HG02840 (cell line): ENCODE results near the gene DGKZ.
"Not testable (repeated sequence)": the region's sequence is repeated elsewhere in the genome, so short reads cannot be mapped to it uniquely, and the experiment has no call there.

Source experiments
- ATAC-seq: cut with Tn5 transposase; IDR thresholded peaks from one replicate; pipeline ENCODE4 v1.9.1; 2021; ENCODE audit warnings: mild to moderate bottlenecking, moderate library complexity, moderate number of reproducible peaks; ENCODE audit not compliant: unreplicated experiment, low FRiP score

Gene DGKZ

DNA sequence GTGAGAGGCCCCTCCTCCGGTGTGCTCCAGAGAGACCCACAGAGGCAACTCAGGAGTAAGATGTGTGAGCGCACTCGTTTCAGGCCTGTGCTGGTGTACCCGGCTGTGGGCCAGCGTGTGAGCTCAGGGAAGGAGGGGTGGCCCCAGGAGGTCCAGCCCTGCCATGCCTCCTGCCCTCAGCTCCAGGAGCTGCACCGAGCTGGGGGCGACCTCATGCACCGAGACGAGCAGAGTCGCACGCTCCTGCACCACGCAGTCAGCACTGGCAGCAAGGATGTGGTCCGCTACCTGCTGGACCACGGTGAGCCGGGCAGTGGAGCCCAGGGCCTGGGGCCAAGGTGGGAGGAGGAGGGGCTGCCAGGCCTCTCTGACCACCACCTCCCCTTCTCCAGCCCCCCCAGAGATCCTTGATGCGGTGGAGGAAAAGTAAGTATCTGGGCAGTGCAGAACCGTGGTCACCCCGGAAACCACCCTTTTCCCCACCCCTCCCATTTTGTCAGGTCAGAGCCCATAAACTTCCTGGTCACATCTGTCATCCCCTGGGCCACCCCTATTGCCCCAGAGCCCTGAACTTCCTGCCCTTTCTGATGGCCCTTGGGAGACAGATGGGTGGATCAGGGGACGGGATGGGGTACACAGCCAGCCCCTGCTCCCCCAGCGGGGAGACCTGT is 31.7 kb downstream of the DGKZ start:
- no peak for ATAC-seq

DNA sequence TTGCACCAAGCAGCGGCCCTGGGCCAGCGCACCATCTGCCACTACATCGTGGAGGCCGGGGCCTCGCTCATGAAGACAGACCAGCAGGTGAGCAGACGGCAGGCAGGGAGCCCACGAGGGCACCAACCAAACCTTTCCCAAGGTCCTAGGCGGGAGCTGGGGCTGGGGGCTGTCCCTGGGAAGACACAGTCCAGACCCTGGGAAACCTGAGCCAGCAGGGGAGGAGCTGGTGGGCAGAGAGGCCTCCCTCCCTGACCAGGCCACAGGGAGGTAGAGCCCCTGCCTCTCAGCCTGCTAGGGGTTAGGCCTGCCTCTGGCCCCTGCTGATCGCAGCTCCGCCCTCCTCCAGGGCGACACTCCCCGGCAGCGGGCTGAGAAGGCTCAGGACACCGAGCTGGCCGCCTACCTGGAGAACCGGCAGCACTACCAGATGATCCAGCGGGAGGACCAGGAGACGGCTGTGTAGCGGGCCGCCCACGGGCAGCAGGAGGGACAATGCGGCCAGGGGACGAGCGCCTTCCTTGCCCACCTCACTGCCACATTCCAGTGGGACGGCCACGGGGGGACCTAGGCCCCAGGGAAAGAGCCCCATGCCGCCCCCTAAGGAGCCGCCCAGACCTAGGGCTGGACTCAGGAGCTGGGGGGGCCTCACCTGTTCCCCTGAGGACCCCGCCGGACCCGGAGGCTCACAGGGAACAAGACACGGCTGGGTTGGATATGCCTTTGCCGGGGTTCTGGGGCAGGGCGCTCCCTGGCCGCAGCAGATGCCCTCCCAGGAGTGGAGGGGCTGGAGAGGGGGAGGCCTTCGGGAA is 32.4 kb downstream of the DGKZ start:
- ATAC-seq = not testable (repeated sequence)

DNA sequence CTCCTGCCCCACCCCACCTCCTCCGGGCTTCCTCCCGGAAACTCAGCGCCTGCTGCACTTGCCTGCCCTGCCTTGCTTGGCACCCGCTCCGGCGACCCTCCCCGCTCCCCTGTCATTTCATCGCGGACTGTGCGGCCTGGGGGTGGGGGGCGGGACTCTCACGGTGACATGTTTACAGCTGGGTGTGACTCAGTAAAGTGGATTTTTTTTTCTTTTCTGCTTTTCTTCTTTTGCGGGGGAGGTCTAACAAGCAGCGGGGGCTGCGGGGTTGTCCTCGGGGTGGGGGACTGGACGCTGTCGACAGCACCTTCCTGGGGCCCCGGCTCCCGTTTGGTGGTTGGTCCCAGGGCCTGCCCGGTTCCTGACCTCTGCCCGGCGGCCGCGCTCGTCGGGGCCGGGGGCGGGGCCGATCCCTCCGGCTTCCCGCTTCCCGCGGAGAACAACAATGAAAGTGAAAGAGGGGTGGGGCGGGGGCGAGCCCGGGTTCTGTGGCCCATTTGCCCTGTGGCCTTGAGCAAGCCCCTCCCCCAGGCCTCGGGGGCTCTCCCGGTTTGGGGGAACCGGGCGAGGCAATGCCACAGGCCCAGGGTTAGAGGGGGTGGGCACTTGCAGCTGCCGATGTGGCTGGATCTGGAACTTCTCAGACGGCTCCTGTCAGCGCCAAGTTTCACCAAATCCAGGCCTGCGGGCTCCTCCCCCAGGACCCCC is 33.2 kb downstream of the DGKZ start:
- ATAC-seq = no peak

DNA sequence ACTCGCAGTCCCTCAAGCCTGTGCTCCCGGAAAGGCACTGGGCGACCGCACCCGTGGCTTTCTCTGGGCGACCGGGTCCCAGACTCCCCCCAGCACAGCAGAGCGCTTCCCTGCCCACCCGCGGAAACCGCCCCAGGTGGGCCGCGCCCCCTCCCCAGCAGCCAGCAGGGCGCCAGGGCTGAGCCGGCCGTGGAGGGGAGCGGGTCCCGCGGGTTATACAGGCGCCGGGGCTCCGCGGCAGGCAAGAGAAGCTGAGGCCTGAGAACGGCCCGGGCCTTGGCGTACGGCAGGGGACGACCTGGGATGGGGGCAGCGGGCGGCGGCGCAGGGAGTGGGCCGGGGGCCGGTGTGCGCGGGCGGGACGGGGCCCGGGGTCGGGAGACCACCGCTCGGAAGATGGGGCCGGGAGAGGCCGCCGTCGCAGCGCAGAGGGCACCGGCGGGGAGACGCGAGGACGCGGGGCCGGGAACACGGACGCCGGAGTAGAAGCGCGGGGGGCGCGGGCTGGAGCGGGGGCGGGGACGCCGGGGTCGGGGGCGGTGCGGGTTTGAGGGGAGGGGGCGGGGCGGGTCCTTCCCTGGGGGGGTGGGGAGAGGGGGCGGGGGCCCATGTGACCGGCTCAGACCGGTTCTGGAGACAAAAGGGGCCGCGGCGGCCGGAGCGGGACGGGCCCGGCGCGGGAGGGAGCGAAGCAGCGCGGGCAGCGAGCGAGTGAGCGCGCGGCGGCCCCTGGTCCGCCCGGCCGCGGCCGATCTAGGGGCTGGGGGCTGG is 34.0 kb downstream of the DGKZ start, which contains the start of gene MDK:
MDK (plus strand) TSS at position 622 of the 771 bp plus-strand sequence. CDS start 389 bp downstream, outside the sequence.
- no peak for ATAC-seq

DNA sequence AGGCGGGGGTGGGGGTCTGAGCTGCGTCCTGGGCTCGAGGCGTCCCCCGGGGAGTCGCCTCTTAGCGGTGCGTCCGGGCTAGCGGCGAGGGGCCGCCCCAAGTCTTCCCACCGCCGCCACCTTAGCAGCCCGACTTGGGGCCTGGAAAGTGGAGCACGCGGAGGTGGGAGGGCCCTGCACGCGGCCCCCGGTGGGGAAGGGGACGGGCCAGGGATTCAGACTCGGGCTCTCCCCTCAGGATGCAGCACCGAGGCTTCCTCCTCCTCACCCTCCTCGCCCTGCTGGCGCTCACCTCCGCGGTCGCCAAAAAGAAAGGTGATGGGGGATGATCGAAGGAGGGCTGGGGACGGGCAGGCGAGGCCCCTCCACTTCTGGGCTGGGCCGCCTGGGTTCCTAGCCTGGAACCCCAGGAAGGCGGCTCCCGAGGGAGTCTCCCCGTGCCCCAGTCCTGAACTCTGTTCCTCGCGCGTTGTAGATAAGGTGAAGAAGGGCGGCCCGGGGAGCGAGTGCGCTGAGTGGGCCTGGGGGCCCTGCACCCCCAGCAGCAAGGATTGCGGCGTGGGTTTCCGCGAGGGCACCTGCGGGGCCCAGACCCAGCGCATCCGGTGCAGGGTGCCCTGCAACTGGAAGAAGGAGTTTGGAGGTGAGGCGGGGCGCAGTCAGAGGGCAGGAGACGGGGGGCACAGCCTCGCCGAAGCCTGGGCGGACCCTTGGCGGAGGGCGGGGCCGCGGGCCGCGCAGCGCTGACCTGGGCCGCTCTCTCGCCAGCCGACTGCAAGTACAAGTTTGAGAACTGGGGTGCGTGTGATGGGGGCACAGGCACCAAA is 34.8 kb downstream of the DGKZ start:
- ATAC-seq = no peak

DNA sequence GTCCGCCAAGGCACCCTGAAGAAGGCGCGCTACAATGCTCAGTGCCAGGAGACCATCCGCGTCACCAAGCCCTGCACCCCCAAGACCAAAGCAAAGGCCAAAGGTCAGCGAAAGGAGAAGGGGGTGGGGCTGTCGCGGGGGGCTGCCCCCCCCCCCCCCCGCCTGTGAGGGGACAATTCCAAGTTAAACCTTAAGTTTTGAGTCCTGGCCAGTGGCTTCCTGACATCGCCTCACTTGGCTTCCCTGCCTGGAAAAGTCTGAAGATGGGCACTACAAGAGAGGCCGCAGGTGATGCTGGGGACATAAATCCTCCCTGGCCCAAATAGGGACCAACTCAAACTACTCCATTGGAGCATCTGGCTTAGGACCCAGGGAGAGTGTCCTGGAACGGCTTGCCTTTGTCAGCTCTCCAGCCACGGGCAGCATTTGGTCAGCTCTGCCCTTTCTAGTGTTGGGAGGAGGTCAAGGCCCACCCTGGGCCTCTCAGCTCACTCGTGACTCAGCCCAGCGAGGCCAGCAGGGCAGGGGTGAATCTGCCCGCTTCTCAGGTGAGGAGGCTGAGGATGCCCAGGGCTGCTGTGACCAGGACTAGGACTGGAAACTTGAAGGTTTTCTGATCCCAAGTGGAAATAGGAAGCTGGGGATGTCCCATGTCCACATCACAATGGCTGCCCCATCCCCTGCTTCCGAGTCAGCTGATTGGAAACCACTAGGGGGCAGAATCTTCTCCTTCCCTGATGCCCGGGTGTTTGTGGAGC is 35.6 kb downstream of the DGKZ start:
- ATAC-seq = no peak

DNA sequence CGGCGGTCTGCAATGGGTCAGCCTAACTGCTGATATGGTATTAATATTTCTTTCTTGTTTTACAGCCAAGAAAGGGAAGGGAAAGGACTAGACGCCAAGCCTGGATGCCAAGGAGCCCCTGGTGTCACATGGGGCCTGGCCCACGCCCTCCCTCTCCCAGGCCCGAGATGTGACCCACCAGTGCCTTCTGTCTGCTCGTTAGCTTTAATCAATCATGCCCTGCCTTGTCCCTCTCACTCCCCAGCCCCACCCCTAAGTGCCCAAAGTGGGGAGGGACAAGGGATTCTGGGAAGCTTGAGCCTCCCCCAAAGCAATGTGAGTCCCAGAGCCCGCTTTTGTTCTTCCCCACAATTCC is 36.1 kb downstream of the DGKZ start:
- no peak for ATAC-seq

DNA sequence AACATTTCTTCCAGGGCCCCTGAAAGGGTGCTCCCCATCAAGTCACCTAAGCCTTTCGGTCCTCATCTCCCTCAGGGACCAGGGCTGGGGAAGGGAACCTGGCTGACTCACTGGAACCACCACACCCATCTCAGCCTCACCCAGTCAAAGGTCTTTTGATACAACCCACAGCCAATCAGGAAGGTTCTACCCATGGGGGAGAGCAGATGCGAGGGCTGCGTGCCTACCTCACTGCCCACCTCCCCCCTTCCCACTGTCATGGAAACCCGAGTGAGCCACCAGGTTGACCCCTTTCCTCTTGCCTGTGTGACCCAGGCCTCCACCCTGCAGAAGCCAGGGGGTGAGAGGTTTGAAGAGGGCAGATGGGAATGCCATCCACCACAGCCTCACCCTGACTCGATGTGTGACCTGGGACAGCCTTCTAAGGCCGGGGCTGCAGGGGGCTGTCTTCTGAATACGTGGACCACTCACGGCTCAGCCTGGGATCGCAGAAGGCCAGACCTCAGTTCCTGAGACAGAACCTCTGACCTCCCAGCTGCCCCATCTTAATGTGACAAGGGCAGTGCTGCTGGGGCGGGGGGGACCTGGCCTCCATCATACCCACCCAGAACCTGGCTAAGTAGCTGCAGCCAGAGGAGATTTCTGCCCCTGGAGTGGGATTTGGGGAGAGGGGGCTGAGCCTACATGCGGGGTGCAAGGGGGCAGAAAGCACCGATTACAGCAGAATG is 36.9 kb downstream of the DGKZ start:
- ATAC-seq = no peak

DNA sequence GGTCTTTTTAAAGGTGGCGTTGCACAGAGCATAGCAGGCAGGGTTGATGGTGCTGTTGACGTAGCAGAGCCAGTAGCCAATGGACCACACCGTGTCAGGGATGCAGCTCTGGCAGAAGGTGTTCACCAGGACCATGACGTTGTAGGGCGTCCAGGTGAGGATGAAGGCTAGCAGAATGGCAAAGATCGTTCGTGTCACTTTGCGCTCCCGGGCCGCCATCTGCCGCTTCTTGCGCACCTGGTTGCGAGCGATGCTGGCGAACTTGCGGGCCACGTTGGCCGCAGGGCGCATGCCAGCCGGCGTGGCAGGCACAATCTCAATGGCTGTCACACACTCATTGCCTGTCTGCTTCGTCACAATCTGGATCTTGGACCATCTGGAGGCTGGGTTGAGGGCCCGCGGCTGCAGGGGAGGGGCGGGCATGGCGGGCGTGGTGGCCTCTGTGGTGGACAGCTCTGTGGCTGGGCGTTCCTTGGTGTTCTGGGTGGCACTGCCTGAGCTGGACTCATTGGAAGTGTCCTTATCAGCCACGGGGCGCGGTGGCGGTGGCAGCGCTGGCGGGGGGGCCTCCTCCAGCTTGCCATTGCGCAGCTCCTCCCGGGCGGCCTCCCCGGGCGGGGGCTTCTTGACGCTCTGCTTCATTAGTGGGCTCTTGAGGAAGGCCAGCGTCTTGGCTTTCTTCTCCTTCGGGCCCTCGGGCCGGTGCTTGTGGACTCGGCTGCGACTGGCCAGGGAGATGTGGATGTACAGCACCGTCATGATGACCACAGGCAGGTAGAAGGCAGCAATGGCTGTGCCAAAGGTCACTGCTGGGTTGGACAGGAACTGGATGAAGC is 38.1 kb downstream of the DGKZ start:
- no peak for ATAC-seq

DNA sequence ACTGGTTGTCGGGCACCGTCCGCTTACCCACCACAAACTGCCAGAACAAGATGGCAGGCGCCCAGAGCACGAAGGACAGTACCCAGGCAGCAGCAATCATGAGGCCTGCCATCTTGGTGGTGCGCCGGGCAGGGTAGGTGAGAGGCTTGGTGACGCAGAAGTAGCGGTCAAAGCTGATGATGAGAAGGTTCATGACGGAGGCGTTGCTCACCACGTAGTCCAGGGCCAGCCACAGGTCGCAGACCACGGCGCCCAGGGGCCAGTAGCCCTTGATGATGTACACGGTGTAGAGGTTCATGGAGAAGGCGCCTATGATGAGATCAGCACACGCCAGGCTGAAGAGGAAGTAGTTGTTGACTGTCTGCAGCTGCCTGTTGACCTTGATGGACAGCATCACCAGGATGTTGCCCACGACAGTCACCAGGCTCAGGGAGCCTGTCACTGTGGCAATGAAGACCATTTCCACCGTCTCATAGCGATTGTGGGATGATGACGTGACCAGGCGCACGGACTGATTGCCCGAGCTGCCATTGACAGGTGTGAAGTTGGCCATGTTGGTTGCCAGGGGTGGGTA is 38.8 kb downstream of the DGKZ start:
- no peak for ATAC-seq

DNA sequence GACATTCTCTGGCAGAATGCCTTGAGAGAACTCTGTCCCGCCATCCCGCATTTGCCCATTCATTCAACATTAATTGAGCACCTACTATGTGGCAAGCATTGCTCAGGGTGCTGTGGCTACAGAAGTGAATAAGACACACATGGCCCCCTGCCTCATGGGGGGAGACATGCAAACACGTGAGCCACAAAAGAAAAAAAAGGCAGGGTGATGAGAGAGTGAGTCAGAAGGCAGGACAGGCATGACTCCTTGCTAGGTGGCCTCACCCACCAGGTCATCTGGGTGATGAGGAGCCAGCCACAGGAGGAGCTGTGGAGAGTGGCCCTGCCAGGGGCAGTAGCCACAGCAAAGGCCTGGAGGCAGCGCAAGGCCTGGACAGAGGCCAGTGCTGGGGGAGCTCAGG is 39.4 kb downstream of the DGKZ start:
- ATAC-seq = no peak

DNA sequence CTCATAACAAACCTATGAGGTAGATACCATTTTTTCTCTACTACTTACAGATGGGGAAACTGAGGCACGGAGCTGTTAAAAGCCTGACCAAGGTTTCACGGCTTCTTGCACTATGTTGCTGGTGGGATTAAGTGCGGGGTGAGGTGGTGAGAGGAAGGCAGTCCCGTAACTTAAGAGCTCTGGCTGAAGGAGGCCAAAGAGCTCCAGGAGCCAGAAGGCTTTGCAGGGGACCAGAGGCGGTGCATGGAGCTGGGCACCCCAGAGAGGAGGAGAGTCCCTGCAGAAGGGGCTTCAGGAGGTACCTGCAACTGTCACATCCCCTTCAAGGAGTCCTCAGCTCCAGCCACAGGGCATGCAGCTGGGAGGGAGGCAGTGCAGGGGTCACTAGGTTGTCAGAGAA is 40.2 kb downstream of the DGKZ start:
- ATAC-seq = no peak

DNA sequence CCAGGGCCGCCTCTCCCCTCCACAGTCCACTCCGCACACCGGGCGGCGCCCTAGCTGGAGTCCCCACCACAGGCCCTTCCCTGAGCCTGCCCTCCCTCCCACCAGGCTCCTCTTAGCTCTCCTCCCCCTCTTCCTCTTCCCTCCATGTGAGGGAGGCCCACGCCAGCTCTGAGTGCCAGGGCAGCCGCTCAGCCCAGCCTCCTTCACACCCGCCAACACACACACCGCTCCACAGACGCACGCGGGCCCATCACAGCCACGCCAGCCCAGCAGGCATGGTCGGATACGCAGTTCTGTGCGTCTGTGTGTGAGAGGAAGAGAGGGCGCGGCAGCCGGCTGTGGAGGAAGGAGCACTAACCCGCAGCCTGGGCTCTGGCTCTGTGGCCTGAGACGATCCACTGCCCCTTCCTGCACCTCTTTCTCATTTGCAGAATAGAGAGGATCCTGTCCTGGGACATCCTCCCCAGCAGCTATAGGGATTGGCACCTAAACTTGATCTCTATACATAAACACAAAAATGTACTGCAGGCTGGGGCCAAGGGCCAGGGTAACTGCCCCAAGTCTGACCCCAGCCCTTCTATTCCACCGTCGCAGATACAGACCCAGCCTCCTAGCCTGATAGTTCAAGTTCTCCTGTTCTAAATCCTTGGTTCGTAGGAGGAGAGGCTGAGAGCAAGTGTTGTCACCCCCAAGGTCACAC is 40.8 kb downstream of the DGKZ start:
- no peak for ATAC-seq

DNA sequence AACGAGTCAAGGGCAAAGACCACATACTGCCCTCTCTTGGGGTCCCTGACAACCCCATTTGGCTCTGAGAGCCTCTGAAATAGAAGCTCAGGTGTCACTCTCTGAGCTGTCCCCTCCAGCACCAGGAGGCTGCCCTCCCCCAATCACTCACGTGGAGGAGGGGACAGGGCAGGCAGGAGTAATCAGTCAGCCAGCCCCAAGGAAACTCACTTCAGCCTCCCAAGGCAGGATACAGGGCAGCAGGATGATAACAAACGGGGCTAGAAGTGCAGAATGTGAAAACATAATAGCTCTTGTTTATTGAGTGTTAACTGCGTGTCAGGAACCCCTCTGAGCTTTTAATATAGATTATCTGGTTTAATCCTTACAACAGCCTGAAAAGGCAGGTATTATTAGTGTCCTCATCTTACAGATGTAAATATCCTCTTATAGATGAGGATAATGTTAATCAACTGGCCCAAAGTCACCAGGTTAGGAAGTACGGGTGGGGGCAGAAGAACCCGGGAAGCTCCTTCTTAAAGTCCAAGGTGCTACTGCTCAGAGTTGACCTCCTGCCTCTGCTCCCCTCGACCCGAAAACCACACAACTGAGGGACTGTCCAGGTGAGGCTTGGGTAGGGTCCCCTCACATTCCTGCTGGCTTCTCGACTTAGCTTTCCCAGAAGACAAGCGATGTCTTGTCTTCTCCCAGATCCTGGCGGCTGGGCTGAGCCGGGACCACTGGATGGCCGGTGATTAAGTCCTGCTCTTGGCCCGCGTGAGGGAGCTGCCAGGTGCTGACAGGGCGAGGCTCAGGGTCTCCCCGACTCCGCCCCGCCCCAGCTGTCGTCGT is 41.6 kb downstream of the DGKZ start:
- ATAC-seq = no peak

DNA sequence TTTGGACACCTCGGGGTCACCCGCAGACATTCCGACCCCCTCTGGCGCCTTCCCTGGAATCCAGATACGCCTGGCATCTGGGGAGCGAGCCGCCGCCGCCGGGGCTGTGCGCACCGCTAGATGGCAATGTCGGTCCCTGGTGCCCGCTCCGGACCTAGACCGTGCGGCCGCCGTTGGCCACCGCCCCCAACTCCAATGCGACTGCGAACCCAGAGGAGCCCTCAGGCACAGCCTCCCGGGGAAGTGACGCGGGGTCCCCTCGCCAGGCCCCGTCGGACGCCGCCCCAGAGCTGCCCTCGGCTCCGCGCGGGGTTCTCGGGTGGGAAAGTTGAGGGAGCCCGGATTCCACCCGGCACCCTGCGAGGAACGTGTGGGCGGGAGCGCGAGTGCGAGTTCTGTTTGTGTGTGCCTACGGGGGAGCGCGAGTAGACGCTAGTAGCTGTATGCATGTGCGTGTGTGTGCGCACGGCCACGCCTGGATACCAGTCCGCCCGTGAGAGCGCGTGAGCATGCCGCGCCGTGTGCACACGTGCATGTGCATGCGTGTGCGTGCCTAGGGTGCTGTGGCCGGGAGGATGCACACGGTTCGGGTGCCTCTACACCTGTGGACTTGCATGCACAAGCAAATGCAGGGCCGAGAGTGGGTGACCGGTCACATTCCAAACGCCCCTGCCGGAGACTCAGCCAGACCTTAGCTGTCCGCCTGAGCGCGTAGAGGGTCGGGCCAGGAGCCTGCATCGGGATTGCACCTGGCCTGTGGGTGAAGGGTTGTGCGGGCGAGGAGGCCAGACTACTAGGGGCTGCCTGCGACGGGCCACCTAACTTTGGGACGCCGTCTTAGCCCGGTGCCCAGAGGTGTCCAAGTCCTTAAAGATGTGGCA is 42.4 kb downstream of the DGKZ start:
- ATAC-seq = no peak
